Glomerular endothelial cell (primary cell): ENCODE data around the gene LRRC15. TPM values are rescaled to one million over a fixed set of nuclear protein-coding genes. Genes with fewer than 3 reads are reported as not detected.

Experiments used
- DNase-seq: peaks from one replicate; pipeline ENCODE4 v3.0.0-alpha.2; 2011; ENCODE audit warnings: low read depth, low spot score; ENCODE audit errors: extremely low read depth
- total RNA-seq: library from RNA; depleted of rRNA; stranded (reverse); fragments of >200 nt; gene quantifications from 2 replicates; pipeline ENCODE4 v1.2.3, GENCODE V29; 2015

The LRRC15 gene
- total RNA-seq, 1 donor from 2014 or later, result not detected

- DNase-seq, result no peak
These were observed 48.7 kb downstream of the LRRC15 start for GRCh38 chr3:194320744-194321243.

GRCh38 chr3:194320100-194320499 lies 49.4 kb downstream of the LRRC15 start:
- no peak for DNase-seq

DNA sequence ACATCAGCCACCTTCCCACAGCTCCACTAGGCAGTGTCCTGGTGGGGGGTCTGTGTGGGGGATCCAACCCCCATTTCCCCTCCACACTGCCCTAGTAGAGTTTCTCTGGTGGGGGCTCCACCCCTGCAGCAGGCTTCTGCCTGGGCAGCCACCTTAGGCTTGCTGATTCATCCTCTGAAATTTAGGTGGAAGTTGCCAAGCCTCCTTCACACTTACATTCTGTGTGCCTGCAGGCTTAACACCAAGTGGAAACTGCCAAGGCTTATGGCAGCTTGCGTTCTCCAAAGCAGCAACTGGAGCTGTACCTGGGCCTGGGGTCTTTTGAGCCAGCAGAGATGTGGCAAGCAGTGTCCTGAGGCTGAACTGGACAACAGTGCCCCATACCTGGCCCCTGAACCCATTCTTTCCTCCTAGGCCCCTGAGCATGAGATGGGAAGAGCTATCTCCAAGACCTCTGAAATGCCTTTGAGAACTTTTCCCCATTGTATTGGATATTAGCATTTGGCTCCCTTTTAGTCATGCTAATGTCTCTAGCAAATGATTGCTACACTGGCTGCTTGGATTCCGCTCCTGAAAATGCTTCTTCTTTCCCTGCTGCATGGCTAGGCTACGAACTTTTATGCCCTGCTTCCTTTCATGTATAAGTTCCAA lies 50.9 kb downstream of the LRRC15 start:
- DNase-seq, result no peak

DNA sequence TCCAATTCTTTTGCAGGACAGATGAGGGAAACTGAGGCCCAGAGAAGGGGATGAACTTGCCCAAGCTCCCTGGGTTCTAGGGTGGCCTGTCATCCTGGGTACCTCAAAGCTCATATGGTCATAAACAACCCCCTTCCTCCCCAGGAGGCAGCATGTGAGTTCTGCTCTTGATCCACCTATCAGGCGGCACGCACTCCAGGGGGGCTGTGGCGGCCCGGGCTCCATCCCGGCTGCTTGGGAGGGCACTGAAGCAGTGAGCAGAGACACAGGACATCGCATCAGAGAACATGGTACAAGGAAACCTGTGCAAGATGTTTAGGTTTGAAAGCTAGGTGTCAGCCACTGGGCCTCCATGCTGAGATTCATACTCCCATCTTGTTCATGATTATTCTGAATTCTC lies 52.6 kb downstream of the LRRC15 start:
- DNase-seq, result no peak

DNA sequence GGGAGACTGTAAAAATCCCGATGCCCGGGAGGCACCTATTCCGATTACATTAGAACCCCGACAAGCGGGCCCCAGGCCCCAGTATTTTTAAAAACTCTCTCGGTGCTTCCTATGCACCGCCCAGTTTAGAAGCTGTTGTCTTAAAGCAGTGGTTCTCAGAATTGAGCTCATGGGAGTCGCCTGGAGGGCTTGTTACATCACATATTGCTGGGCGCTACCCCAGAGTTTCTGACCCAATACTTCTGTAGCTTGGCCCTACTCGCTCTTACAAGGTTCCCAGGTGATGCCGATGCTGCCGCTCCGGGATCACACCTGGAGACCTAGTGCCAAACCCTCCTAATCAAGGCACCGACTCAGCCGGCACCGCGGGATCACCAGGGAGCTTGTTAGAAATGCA lies 53.6 kb downstream of the LRRC15 start:
- no peak for DNase-seq

DNA sequence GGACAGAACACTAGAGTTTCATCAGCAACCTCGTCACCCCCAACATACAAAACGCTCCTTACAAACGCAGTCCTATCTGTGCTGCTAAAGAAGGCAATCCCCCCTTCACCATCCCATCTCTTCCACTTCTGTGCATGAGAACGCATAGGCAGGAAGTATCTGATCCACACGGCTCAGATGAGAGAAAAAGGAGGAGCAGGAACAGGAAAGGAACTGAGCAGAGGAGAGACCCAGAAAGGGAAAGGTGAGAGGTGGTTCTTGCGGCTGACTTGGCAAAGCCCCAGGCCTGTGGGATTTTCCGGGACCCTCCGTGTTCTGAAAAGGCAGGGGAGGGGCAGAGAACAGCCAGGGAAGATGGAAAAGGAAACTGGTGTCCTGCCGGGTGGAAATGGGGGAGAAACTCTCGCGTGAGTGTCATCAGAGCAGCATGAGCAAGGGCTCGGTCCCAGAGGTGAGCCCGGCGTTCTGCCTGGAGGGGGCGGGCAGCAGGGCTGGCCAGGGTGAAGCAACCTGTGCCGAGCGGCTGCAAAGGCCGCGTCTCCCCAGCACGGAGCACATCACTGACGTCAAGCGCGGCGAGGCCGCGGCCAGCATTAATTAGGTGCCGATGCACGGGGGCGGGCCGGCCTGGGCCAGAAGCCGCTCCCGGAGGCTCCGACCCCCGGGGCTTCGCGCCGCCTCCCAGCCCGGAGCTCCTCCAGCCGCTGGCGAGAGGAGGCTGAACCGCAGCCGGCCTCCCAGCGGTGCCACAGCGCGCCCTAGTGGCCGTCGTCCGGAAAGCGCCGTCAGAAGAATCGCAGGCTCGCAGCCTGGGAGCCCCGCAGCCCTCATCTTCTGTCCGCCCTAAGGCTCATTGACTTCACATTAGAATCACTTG lies 54.2 kb downstream of the LRRC15 start:
- DNase-seq, result no peak

GRCh38 chr3:194314388-194315068 lies 55.0 kb downstream of the LRRC15 start:
- DNase-seq, result no peak

DNA sequence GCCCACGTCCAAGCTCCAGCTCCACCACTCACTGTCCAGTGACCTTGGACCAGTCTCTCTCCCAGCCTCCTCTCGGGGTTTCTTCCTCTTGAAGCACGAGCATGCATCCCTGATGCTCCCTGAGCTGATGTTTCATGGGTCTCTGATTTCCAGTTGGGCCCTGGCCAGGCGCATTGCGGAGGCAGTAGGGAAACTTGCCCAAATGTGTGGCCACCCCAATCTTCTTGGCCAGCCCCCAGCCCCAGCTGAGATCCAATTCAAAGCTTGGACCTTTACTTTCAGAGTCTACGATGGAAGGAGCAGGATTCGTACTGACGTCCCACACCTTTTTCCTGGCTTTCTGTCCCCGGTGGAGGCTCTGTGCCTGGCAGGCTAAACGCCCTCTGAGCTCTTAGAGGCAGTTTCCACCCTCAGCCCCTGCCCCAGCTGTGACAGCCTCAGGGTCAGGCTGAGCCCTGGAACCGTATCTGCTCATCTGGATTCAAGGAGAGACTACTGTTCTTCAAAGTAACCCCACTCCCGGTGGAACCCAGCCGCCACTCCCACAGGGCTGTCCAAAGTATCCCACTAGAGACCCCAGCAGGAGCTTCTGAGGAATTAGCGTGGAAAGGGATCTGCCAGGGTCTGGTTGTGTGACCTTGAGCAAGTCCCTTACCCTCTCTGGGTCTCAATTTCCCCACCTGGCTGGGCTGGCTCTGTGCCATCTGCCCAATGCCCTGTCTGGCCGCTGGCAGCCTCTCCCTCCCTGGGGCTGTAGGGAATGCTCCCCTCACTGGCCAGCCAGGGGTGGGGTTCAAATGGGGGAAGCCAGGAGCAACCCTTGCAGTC lies 55.8 kb downstream of the LRRC15 start:
- no peak for DNase-seq

GRCh38 chr3:194312743-194313281 lies 56.7 kb downstream of the LRRC15 start:
- DNase-seq, result no peak

GRCh38 chr3:194312186-194312742 lies 57.3 kb downstream of the LRRC15 start:
- DNase-seq, result no peak

- DNase-seq, result no peak
These were observed 58.5 kb downstream of the LRRC15 start for GRCh38 chr3:194311000-194311399.

- DNase-seq, result no peak
These were observed 59.3 kb downstream of the LRRC15 start for GRCh38 chr3:194310060-194310835.

- DNase-seq, result no peak
These were observed 60.7 kb downstream of the LRRC15 start for GRCh38 chr3:194308601-194309449.

DNA sequence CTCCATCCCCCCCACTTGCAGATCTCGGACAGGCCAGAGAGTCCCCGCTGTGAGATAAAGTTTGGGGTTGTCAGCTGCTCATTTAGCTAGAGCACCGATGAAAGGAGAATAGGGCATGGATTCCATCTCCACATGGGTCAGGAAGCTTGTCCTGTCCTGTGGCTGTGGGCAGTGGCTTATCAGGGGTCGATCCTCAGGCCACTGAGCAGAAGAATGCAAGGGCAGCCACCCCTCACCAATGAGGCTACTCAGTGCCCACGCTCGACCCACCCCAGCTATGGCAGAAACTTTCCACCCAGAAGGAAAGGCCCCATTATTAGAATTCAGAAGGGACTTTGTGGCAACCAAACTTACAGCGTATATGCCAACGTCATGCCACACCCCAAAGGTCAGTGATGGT lies 61.7 kb downstream of the LRRC15 start:
- DNase-seq, result no peak

DNA sequence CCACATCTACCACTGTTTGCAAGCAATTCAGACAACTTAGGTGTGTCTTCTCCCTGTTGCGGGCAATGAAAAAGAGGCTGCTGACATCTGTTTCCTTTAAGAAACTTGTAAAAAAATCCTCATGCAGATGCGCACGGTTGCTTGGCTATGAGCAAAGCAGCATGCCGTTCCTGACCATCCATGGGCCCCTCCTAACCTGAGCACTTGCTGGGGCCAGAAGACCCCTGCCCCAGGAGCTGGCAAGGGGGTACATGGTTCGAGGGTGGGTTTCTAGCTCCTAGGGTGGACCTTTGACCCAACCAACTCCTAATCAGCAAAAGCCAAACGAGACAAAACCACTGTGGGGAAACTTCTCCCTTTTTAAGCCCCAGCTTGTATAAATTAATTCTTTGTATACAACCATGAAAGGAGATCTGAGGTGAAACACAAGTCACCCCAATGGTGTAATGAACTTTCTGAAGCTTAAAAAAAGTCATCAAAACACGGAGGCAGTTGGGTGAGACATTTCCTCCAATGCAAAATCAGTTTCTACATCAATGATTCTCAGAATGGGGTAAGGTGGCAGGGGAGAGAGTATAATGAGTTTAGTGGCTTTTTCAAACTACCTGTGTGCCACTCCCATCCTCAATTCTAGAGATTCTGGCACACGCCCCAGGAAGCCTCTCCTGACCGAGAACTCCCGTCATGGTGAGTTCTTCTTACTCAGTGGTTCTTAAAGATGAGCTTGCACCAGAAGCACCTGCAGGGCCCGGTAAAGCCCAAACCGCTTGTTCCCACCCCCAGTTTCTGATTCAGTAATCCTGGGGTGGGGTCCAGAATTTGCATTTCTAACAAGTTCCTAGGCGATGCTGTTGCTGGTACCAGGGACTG lies 62.5 kb downstream of the LRRC15 start:
- DNase-seq, result no peak

- DNase-seq, result no peak
These were observed 63.3 kb downstream of the LRRC15 start for GRCh38 chr3:194306109-194306686.
